SU-DHL-6 (cell line): ENCODE results near the gene LDHAL6B.

Experiments
- CTCF ChIP-seq: fragments of 200-600 bp; sonication (generic); IDR thresholded peaks from one replicate; pipeline ENCODE4 v1.5.1; 2017; ENCODE audit warnings: antibody characterized with exemption, mild to moderate bottlenecking, low read length, moderate library complexity; ENCODE audit not compliant: insufficient read depth, poor library complexity, severe bottlenecking
- EZH2phosphoT487 ChIP-seq: fragments of 200-600 bp; sonication (generic), shearing (Covaris generic); conservative IDR thresholded peaks from 2 replicates; pipeline ENCODE4 v1.6.1; 2018; ENCODE audit warnings: mild to moderate bottlenecking, antibody characterized with exemption, low read length, moderate library complexity, mixed read lengths

DNA sequence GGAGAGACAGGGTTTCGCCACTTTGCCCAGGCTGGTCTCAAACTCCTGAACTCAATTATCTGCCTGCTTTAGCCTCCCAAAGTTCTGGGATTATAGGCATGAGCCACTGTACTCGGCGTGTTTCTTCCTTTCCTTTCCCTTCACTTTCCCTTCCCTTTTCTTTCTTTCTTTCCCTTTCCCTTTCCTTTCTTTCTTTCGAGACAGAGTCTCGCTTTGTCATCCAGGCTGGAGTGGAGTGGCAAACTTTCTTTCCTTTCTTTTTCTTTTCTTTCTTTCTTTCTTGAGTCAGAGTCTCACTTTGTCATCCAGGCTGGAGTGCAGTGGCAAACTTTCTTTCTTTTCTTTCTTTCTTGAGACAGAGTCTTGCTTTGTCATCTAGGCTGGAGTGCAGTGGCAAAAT lies 17.4 kb upstream of the LDHAL6B start:
- TF ChIP-seq CTCF (no peak), EZH2phosphoT487 (no peak)
